K562 (cell line): ENCODE data around the gene CENPN. TPM values are rescaled to one million over a fixed set of nuclear protein-coding genes. Genes with fewer than 3 reads are reported as not detected.

ENCODE experiments used
- BCLAF1 ChIP-seq, 2 experiments: fragments of 450-650 bp in 1 of 2; IDR thresholded peaks; 2 replicates each; pipeline ENCODE4 v1.6.1; 2011 to 2017; ENCODE audit warnings: low read depth in 2 of 2, antibody characterized with exemption in 1 of 2, borderline replicate concordance in 1 of 2, low read length in 1 of 2, mild to moderate bottlenecking in 1 of 2, mixed read lengths in 1 of 2; ENCODE audit not compliant: control insufficient read depth in 1 of 2
- CBFA2T3 ChIP-seq: fragments of 450-650 bp; IDR thresholded peaks from 2 replicates; pipeline ENCODE4 v1.6.1; 2017
- CCNT2 ChIP-seq: IDR thresholded peaks from 2 replicates; pipeline ENCODE4 v1.6.1; 2011; ENCODE audit warnings: borderline replicate concordance, low read depth, mild to moderate bottlenecking, moderate library complexity, mixed read lengths, low read length; ENCODE audit not compliant: insufficient read length; ENCODE audit errors: extremely low read depth
- EWSR1 ChIP-seq: fragments of 450-650 bp; IDR thresholded peaks from 2 replicates; pipeline ENCODE4 v1.6.1; 2018; ENCODE audit warnings: borderline replicate concordance, mild to moderate bottlenecking, low read depth, moderate library complexity; ENCODE audit not compliant: partially characterized antibody
- FOXK1 ChIP-seq: sonication (generic); formaldehyde crosslinking; IDR thresholded peaks from 2 replicates; pipeline ENCODE4 v1.8.0; 2022; ENCODE audit warnings: missing genetic modification reagents, mild to moderate bottlenecking, borderline replicate concordance
- GTF2F1 ChIP-seq: IDR thresholded peaks from 2 replicates; pipeline ENCODE4 v1.6.1; 2011; ENCODE audit warnings: low read depth, low read length, improper control_type of control experiment
- HDAC6 ChIP-seq: IDR thresholded peaks from 2 replicates; pipeline ENCODE4 v1.6.1; 2012; ENCODE audit warnings: low read depth, mild to moderate bottlenecking, control low read depth, inconsistent platforms, low read length, moderate library complexity
- HNRNPUL1 ChIP-seq: fragments of 200-400 bp; formaldehyde crosslinking; IDR thresholded peaks from 2 replicates; pipeline ENCODE4 v1.6.1; 2017; ENCODE audit warnings: low read length
- NFATC3 ChIP-seq: fragments of 450-650 bp; IDR thresholded peaks from 2 replicates; pipeline ENCODE4 v1.6.1; 2017; ENCODE audit warnings: mild to moderate bottlenecking
- PHF8 ChIP-seq: fragments of 200-600 bp; sonication (generic); IDR thresholded peaks from 2 replicates; pipeline ENCODE4 v1.6.1; 2012; ENCODE audit warnings: mixed run types, mild to moderate bottlenecking, inconsistent platforms, low read length, moderate library complexity, borderline replicate concordance
- POLR2G ChIP-seq: fragments of 200-400 bp; formaldehyde crosslinking; IDR thresholded peaks from 2 replicates; pipeline ENCODE4 v1.6.1; 2017; ENCODE audit warnings: low read depth, mild to moderate bottlenecking, antibody characterized with exemption, low read length, moderate library complexity
- TRIM28 ChIP-seq: fragments of 450-650 bp; IDR thresholded peaks from 2 replicates; pipeline ENCODE4 v1.6.1; 2017
- YY1 ChIP-seq, 3 experiments: IDR thresholded peaks; 2 replicates each; pipeline ENCODE4 v1.6.1; 2011; ENCODE audit warnings: low read length in 2 of 3, mild to moderate bottlenecking in 2 of 3, moderate library complexity in 2 of 3, borderline replicate concordance in 1 of 3, control low read depth in 1 of 3, low read depth in 1 of 3; ENCODE audit not compliant: insufficient read depth in 3 of 3, insufficient replicate concordance in 2 of 3, control insufficient read depth in 1 of 3, insufficient read length in 1 of 3; ENCODE audit errors: extremely low read depth in 1 of 3
- ZC3H11A ChIP-seq: IDR thresholded peaks from 2 replicates; pipeline ENCODE4 v1.6.1; 2012; ENCODE audit warnings: low read depth, low read length, improper control_type of control experiment
- ZNF511 ChIP-seq: sonication (generic); formaldehyde crosslinking; IDR thresholded peaks from 2 replicates; pipeline ENCODE4 v1.8.0; 2022; ENCODE audit warnings: mild to moderate bottlenecking, missing genetic modification reagents
- polyA plus RNA-seq, 8 experiments: library from polyadenylated mRNA; depleted of rRNA in 4 of 8; stranded (reverse) in 5 of 8; unstranded in 3 of 8; fragments of >200 nt; fragmentation: Nextera tagmentation in 2 of 8; fragmentation: Illumina TruSeq in 1 of 8; extraction: Ambion mirVana in 2 of 8; extraction: Trizol in 1 of 8; gene quantifications; 2 replicates each; pipeline versions ENCODE4 v1.2.1 to v1.2.3, GENCODE V29; 2011 to 2014; ENCODE audit warnings: inconsistent platforms in 1 of 8, missing spikeins in 1 of 8
- total RNA-seq, 7 experiments: library from RNA; depleted of rRNA in 6 of 7; stranded (reverse); fragments of >200 nt in 6 of 7; fragmentation: Illumina TruSeq in 2 of 7; extraction: Trizol in 2 of 7; gene quantifications; 2 replicates each; pipeline versions ENCODE4 v1.2.1 to v1.2.3, GENCODE V29; 2011 to 2021; ENCODE audit warnings: low replicate concordance in 1 of 7
- TF ChIP-seq, protein P1 (sequence below): fragments of 450-650 bp; conservative IDR thresholded peaks from 2 replicates; pipeline ENCODE4 v1.6.1; 2016; ENCODE audit warnings: missing genetic modification characterization, low read depth, mild to moderate bottlenecking, control low read depth, missing compliant biosample characterization
- TF ChIP-seq, protein P2 (sequence below): fragments of 250-450 bp; sonication (Bioruptor Pico); IDR thresholded peaks from 2 replicates; pipeline ENCODE4 v1.9.0; 2021; ENCODE audit warnings: mild to moderate bottlenecking, inconsistent platforms

The CENPN gene
- total and polyA plus RNA-seq, 9 of the 15 experiments (the other 6 are each of a cell fraction or from before 2014, with no cell fraction given), result 92.3 to 384 (median 140) TPM

DNA sequence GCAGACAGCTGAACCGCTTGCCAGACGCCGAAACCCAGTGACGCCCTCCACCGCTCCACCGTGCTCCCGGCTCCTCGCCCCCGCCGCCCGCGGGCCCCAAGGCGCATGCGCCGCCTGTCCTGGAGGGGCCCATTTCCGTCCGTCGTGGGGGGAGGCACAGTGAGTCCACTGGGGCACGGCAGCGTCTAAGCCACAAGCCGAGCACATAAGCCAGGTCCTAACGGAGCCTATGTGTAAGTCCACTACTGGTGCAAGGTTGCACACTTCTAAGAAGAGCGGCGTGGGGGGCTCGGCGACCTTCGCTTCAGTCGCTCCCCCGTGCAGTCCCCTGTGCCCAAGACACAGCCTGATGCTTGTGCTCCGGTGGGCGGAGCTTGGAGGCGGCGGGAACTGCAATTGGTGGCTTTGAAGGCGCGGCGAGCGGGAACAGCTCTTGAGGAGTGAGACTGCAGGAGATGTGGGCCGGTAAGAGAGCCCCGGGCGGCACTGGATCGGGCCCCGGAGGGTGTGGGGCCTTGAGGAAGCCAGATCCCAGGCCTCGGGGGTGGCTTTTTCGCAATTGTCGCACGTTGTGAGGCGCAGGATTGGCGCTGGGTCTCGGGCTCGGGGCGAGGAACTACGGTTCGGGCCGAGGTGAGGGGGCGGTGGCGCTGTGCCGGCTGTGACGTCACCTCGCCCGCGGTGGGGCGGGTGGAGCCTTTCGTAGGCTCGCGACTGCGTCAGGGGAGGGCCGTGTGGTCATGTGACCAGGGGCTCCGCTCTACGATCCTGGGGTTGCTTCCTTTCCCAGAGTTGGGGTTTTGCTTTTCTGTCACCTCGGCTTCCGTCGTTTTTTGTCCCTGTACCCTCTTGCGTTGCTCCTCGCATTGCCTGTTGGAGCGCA lies at the start of gene CENPN, which contains the start of gene CMC2 (continued):
- TF ChIP-seq FOXK1 (CRISPR knock-in tag), result peak; percentile 74; the same call in 1 of the 2 replicates
- no peak for TF ChIP-seq ZC3H11A
- no peak for TF ChIP-seq EWSR1
- peak; percentile 78; the same call in 1 of the 2 replicates for TF ChIP-seq TRIM28
- TF ChIP-seq POLR2G, result peak; percentile 96
- 0 out of 2 replicates have a peak, but pooled peaks have one; percentile 45 for TF ChIP-seq GTF2F1
- TF ChIP-seq, protein P1, sequence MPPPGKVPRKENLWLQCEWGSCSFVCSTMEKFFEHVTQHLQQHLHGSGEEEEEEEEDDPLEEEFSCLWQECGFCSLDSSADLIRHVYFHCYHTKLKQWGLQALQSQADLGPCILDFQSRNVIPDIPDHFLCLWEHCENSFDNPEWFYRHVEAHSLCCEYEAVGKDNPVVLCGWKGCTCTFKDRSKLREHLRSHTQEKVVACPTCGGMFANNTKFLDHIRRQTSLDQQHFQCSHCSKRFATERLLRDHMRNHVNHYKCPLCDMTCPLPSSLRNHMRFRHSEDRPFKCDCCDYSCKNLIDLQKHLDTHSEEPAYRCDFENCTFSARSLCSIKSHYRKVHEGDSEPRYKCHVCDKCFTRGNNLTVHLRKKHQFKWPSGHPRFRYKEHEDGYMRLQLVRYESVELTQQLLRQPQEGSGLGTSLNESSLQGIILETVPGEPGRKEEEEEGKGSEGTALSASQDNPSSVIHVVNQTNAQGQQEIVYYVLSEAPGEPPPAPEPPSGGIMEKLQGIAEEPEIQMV (tag), result no peak
- TF ChIP-seq PHF8, result peak; percentile 88
- TF ChIP-seq ZNF511, result peak; percentile 85; the same call in 1 of the 2 replicates
- TF ChIP-seq BCLAF1 (IDR thresholded peaks at IDR 0.05; ENCODE audit: borderline replicate concordance in 1 of 2, control insufficient read depth in 1 of 2, low read depth in 2 of 2, low read length in 1 of 2), result peak in 1 of 2 experiments; percentile 100; a peak in 2 of 4 replicates
- no peak for TF ChIP-seq HDAC6
- no peak for TF ChIP-seq YY1 (IDR thresholded peaks at IDR 0.05; ENCODE audit: borderline replicate concordance in 1 of 3, control insufficient read depth in 1 of 3, extremely low read depth in 1 of 3, insufficient read depth in 3 of 3, insufficient read length in 1 of 3, insufficient replicate concordance in 2 of 3, low read depth in 1 of 3, low read length in 2 of 3)
- TF ChIP-seq CBFA2T3, result no peak
- TF ChIP-seq CCNT2, result peak; percentile 85
- no peak for TF ChIP-seq NFATC3
- TF ChIP-seq, protein P2, sequence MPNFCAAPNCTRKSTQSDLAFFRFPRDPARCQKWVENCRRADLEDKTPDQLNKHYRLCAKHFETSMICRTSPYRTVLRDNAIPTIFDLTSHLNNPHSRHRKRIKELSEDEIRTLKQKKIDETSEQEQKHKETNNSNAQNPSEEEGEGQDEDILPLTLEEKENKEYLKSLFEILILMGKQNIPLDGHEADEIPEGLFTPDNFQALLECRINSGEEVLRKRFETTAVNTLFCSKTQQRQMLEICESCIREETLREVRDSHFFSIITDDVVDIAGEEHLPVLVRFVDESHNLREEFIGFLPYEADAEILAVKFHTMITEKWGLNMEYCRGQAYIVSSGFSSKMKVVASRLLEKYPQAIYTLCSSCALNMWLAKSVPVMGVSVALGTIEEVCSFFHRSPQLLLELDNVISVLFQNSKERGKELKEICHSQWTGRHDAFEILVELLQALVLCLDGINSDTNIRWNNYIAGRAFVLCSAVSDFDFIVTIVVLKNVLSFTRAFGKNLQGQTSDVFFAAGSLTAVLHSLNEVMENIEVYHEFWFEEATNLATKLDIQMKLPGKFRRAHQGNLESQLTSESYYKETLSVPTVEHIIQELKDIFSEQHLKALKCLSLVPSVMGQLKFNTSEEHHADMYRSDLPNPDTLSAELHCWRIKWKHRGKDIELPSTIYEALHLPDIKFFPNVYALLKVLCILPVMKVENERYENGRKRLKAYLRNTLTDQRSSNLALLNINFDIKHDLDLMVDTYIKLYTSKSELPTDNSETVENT (CRISPR knock-in tag), result peak; percentile 71
- TF ChIP-seq HNRNPUL1, result no peak
